ENCODE results near the gene DZIP3.
A peak's percentile ranks its signal among the peaks of the same experiment; 100 is the strongest.

The DZIP3 gene

GRCh38 chr3:108589081-108589997 is at the start of gene DZIP3, which contains the start of gene CIP2A:
DZIP3 (plus strand) TSS chr3:108589722; CDS start chr3:108605407, 15,685 bp downstream.
CIP2A (minus strand) TSS chr3:108589438; CDS start chr3:108589375, 63 bp downstream.
- DNase-seq = peak; percentile 86 to 89

- DNase-seq = no peak
Measured at GRCh38 chr3:108546247-108546646, 43.3 kb upstream of the DZIP3 start.

- DNase-seq = no peak
Measured at GRCh38 chr3:108546692-108547091, 42.8 kb upstream of the DZIP3 start.

- DNase-seq = no peak
Measured at GRCh38 chr3:108548304-108548703, 41.2 kb upstream of the DZIP3 start.

- no peak for DNase-seq
Measured at GRCh38 chr3:108548886-108549285, 40.6 kb upstream of the DZIP3 start.

- DNase-seq = peak; percentile 39 to 86
Measured at GRCh38 chr3:108552267-108553159, 37.0 kb upstream of the DZIP3 start.

GRCh38 chr3:108554229-108554628 is 35.3 kb upstream of the DZIP3 start:
- DNase-seq = no peak

GRCh38 chr3:108554913-108555571 is 34.5 kb upstream of the DZIP3 start:
- no peak for DNase-seq

GRCh38 chr3:108555966-108556581 is 33.4 kb upstream of the DZIP3 start:
- DNase-seq = no peak

- DNase-seq = no peak
Measured at GRCh38 chr3:108562565-108562964, 27.0 kb upstream of the DZIP3 start.

GRCh38 chr3:108564564-108564963 is 25.0 kb upstream of the DZIP3 start:
- no peak for DNase-seq

- no peak for DNase-seq
Measured at GRCh38 chr3:108565506-108565905, 24.0 kb upstream of the DZIP3 start.

- DNase-seq = no peak
Measured at GRCh38 chr3:108566599-108566998, 22.9 kb upstream of the DZIP3 start.

GRCh38 chr3:108569336-108569735 is 20.2 kb upstream of the DZIP3 start:
- DNase-seq = no peak

GRCh38 chr3:108578064-108578463 is 11.5 kb upstream of the DZIP3 start:
- no peak for DNase-seq

- peak; percentile 53 to 66 for DNase-seq
Measured at GRCh38 chr3:108588601-108589000, 921 bp upstream of the DZIP3 start.

GRCh38 chr3:108589998-108590323 is 439 bp downstream of the DZIP3 start:
- DNase-seq = no peak

- no peak for DNase-seq
Measured at GRCh38 chr3:108590460-108590859, 938 bp downstream of the DZIP3 start.

GRCh38 chr3:108595321-108595720 is 5.8 kb downstream of the DZIP3 start:
- DNase-seq = no peak

GRCh38 chr3:108598375-108598774 is 8.9 kb downstream of the DZIP3 start:
- no peak for DNase-seq

GRCh38 chr3:108599677-108600409 is 10.3 kb downstream of the DZIP3 start:
- DNase-seq = no peak
